Activated CD8-positive, alpha-beta T cell treated with anti-CD3 and anti-CD28 coated beads, Interleukin-2, amount 10 ng/mL, durations not matched to agents 7 days and 5 days (primary cell): ENCODE measurements around the gene ADPRH. TPM values are rescaled to one million over a fixed set of nuclear protein-coding genes. Genes with fewer than 3 reads are reported as not detected.
A peak's percentile ranks its signal among the peaks of the same experiment; 100 is the strongest.

Experiments used
- ATAC-seq: fragments of 150-1000 bp; cut with Tn5 transposase; one replicate; pipeline ENCODE4 v1.10.0; 2021; ENCODE audit warnings: moderate library complexity
- CTCF ChIA-PET: fragments of 350-600 bp; sonication (Branson Sonifier 250); formaldehyde crosslinking; loops from one replicate; lab custom pipeline; 2021; ENCODE audit warnings: antibody characterized with exemption; lab: Charles Lee
- POLR2A ChIA-PET: fragments of 350-600 bp; sonication (Branson Sonifier 250); formaldehyde crosslinking; loops from one replicate; lab custom pipeline; 2021; ENCODE audit warnings: antibody characterized with exemption; lab: Charles Lee
- DNase-seq: peaks from one replicate; pipeline ENCODE4 v3.0.0-alpha.2; 2020
- H3K27ac Mint-ChIP-seq: one replicate; pipeline ENCODE4 v1.8.0; 2021; ENCODE audit warnings: mild to moderate bottlenecking, mixed read lengths
- H3K27me3 Mint-ChIP-seq: one replicate; pipeline ENCODE4 v1.8.0; 2021; ENCODE audit warnings: low read depth, mixed read lengths
- H3K36me3 Mint-ChIP-seq: one replicate; pipeline ENCODE4 v1.8.0; 2021; ENCODE audit warnings: low read depth, mixed read lengths
- H3K4me1 Mint-ChIP-seq: one replicate; pipeline ENCODE4 v1.8.0; 2021; ENCODE audit warnings: low read depth, mixed read lengths
- H3K4me3 Mint-ChIP-seq: one replicate; pipeline ENCODE4 v1.8.0; 2021; ENCODE audit warnings: mild to moderate bottlenecking, mixed read lengths
- H3K9me3 Mint-ChIP-seq: one replicate; pipeline ENCODE4 v1.8.0; 2022; ENCODE audit warnings: mixed read lengths; ENCODE audit not compliant: insufficient read depth
- total RNA-seq, 2 experiments: library from RNA; stranded (reverse); gene quantifications; one replicate each; pipeline ENCODE4 v1.2.3, GENCODE V29; 2021

ADPRH gene
- total RNA-seq, 2 experiments from 2014 or later = 3.2 to 3.8 TPM

GRCh38 chr3:119613872-119614271 lies 34.6 kb downstream of the ADPRH start:
- peaks cover 30% of the 10 kb centered on the region for H3K27me3 Mint-ChIP-seq
- ATAC-seq (no peak), DNase-seq (no peak)
- H3K4me3 Mint-ChIP-seq = no peak overlapping the region
- no peak overlapping the region for H3K27ac Mint-ChIP-seq
- POLR2A ChIA-PET = no interaction called here
- no peaks in the 10 kb centered on the region for H3K4me1 Mint-ChIP-seq
- no peaks in the 10 kb centered on the region for H3K36me3 Mint-ChIP-seq
- no peaks in the 10 kb centered on the region for H3K9me3 Mint-ChIP-seq
- CTCF ChIA-PET = interaction anchor here (1.5 kb wide), 1 partner anchor 10 kb away, joined by 3 read pairs; no protein-coding TSS in a partner anchor

GRCh38 chr3:119616056-119616455 lies 36.8 kb downstream of the ADPRH start:
- Mint-ChIP-seq H3K4me1 (no peaks in the 10 kb centered on the region), H3K4me3 (no peak overlapping the region), H3K36me3 (no peaks in the 10 kb centered on the region), H3K27me3 (peaks cover 20% of the 10 kb centered on the region), H3K9me3 (no peaks in the 10 kb centered on the region), H3K27ac (no peak overlapping the region)
- CTCF ChIA-PET = no interaction called here
- POLR2A ChIA-PET = interaction anchor here (0.7 kb wide), 1 partner anchor 11 kb away, joined by 3 read pairs; no protein-coding TSS in a partner anchor
- ATAC-seq (no peak), DNase-seq (no peak)

GRCh38 chr3:119619094-119619493 lies 39.8 kb downstream of the ADPRH start:
- POLR2A ChIA-PET = interaction anchor here (0.6 kb wide), 1 partner anchor 11 kb away, joined by 3 read pairs; no protein-coding TSS in a partner anchor
- Mint-ChIP-seq H3K9me3 (no peaks in the 10 kb centered on the region), H3K36me3 (no peaks in the 10 kb centered on the region), H3K27me3 (peaks cover 15% of the 10 kb centered on the region), H3K4me1 (no peaks in the 10 kb centered on the region), H3K27ac (no peak overlapping the region), H3K4me3 (no peak overlapping the region)
- ATAC-seq (no peak), DNase-seq (no peak)
- CTCF ChIA-PET = no interaction called here

- Mint-ChIP-seq H3K9me3 (no peaks in the 10 kb centered on the region), H3K4me3 (no peak overlapping the region), H3K27me3 (peaks cover 17% of the 10 kb centered on the region), H3K27ac (no peak overlapping the region), H3K4me1 (no peaks in the 10 kb centered on the region), H3K36me3 (no peaks in the 10 kb centered on the region)
- ChIA-PET CTCF (no interaction called here), POLR2A (no interaction called here)
- DNase-seq (no peak), ATAC-seq (no peak)
Measured at GRCh38 chr3:119620899-119621298, 41.6 kb downstream of the ADPRH start.

GRCh38 chr3:119624002-119624720 lies 44.9 kb downstream of the ADPRH start:
- Mint-ChIP-seq H3K9me3 (no peaks in the 10 kb centered on the region), H3K4me1 (peaks cover 29% of the 10 kb centered on the region), H3K4me3 (no peak overlapping the region), H3K27me3 (peaks cover 10% of the 10 kb centered on the region), H3K36me3 (no peaks in the 10 kb centered on the region), H3K27ac (no peak overlapping the region)
- ChIA-PET CTCF (no interaction called here), POLR2A (interaction anchor here (0.6 kb wide), 1 partner anchor 24 kb away, joined by 3 read pairs; no protein-coding TSS in a partner anchor)
- DNase-seq (no peak), ATAC-seq (no peak)

GRCh38 chr3:119625451-119626153 lies 46.3 kb downstream of the ADPRH start:
- no peaks in the 10 kb centered on the region for H3K36me3 Mint-ChIP-seq
- POLR2A ChIA-PET = no interaction called here
- H3K4me1 Mint-ChIP-seq = peaks cover 33% of the 10 kb centered on the region
- no peak overlapping the region for H3K4me3 Mint-ChIP-seq
- CTCF ChIA-PET = interaction anchor here (1.1 to 3.3 kb wide), 2 partner anchors 10 to 25 kb away, joined by 3 to 13 read pairs; no protein-coding TSS in a partner anchor
- ATAC-seq (no peak), DNase-seq (no peak)
- H3K9me3 Mint-ChIP-seq = no peaks in the 10 kb centered on the region
- peak overlapping the region; percentile 7 for H3K27ac Mint-ChIP-seq
- H3K27me3 Mint-ChIP-seq = peaks cover 4% of the 10 kb centered on the region

- ATAC-seq (no peak), DNase-seq (no peak)
- H3K27me3 Mint-ChIP-seq = peaks cover 4% of the 10 kb centered on the region
- H3K4me3 Mint-ChIP-seq = no peak overlapping the region
- H3K27ac Mint-ChIP-seq = no peak overlapping the region
- H3K9me3 Mint-ChIP-seq = no peaks in the 10 kb centered on the region
- ChIA-PET POLR2A (no interaction called here), CTCF (interaction anchor here (1.1 to 3.3 kb wide), 2 partner anchors 9 to 25 kb away, joined by 3 to 13 read pairs; no protein-coding TSS in a partner anchor)
- no peaks in the 10 kb centered on the region for H3K36me3 Mint-ChIP-seq
- H3K4me1 Mint-ChIP-seq = peaks cover 33% of the 10 kb centered on the region
Measured at GRCh38 chr3:119626196-119626595, 46.9 kb downstream of the ADPRH start.

GRCh38 chr3:119627461-119627860 lies 48.2 kb downstream of the ADPRH start:
- POLR2A ChIA-PET = interaction anchor here (0.9 kb wide), 1 partner anchor 12 kb away, joined by 3 read pairs; no protein-coding TSS in a partner anchor
- H3K27ac Mint-ChIP-seq = peak overlapping the region; percentile 7

GRCh38 chr3:119628390-119628789 lies 49.1 kb downstream of the ADPRH start:
- Mint-ChIP-seq H3K27ac (peak overlapping the region; percentile 28), H3K4me3 (no peak overlapping the region), H3K27me3 (peaks cover 8% of the 10 kb centered on the region), H3K4me1 (peaks cover 33% of the 10 kb centered on the region), H3K36me3 (no peaks in the 10 kb centered on the region), H3K9me3 (no peaks in the 10 kb centered on the region)
- peak; percentile 42 for ATAC-seq
- CTCF ChIA-PET = interaction anchor here (3.3 kb wide), 1 partner anchor 28 kb away, joined by 13 read pairs; no protein-coding TSS in a partner anchor
- POLR2A ChIA-PET = interaction anchor here (0.6 to 1.0 kb wide), 2 partner anchors 10 to 16 kb away, joined by 3 read pairs; no protein-coding TSS in a partner anchor
- no peak for DNase-seq

More at GRCh38 chr3:119627461-119627860, 48.2 kb downstream of the ADPRH start:
- Mint-ChIP-seq H3K27me3 (peaks cover 6% of the 10 kb centered on the region), H3K9me3 (no peaks in the 10 kb centered on the region), H3K4me1 (peaks cover 33% of the 10 kb centered on the region), H3K36me3 (no peaks in the 10 kb centered on the region), H3K4me3 (no peak overlapping the region)
- DNase-seq (peak; percentile 28), ATAC-seq (peak; percentile 62)
- CTCF ChIA-PET = interaction anchor here (1.1 to 3.3 kb wide), 3 partner anchors 9 to 164 kb away, joined by 3 to 13 read pairs (median 6); partner anchors contain the start of gene TMEM39A

- POLR2A ChIA-PET = interaction anchor here (1.0 kb wide), 1 partner anchor 9 kb away, joined by 3 read pairs; no protein-coding TSS in a partner anchor
- no peak overlapping the region for H3K27ac Mint-ChIP-seq
- no peak overlapping the region for H3K4me3 Mint-ChIP-seq
Measured at GRCh38 chr3:119628816-119629445, 49.6 kb downstream of the ADPRH start.

More at GRCh38 chr3:119628816-119629445, 49.6 kb downstream of the ADPRH start:
- no peaks in the 10 kb centered on the region for H3K9me3 Mint-ChIP-seq
- peaks cover 8% of the 10 kb centered on the region for H3K27me3 Mint-ChIP-seq
- DNase-seq (no peak), ATAC-seq (no peak)
- no peaks in the 10 kb centered on the region for H3K36me3 Mint-ChIP-seq
- H3K4me1 Mint-ChIP-seq = peaks cover 33% of the 10 kb centered on the region
- CTCF ChIA-PET = interaction anchor here (3.3 kb wide), 1 partner anchor 28 kb away, joined by 13 read pairs; no protein-coding TSS in a partner anchor
